ENCODE data around the gene NEMF. TPM values are rescaled to one million over a fixed set of nuclear protein-coding genes. Genes with fewer than 3 reads are reported as not detected.

Gene NEMF
- total RNA-seq, 1 experiment from 2014 or later, result 54.0 TPM

- no peaks in the 10 kb centered on the region for H3K36me3 ChIP-seq (ENCODE audit: low read depth, low read length)
- CTCF ChIA-PET, result interaction anchor here (0.6 to 2.6 kb wide), 5 partner anchors 62 to 156 kb away, joined by 4 to 21 read pairs (median 8); partner anchors contain the start of gene POLE2
- H3K9me2 ChIP-seq (replicated peaks; ENCODE audit: low read length), result no peaks in the 10 kb centered on the region
- peaks cover 9% of the 10 kb centered on the region; the same call in 1 of the 2 replicates for H4K20me1 ChIP-seq (ENCODE audit: low read length)
- H3K9ac ChIP-seq (ENCODE audit: low read length), result peak overlapping the region; percentile 92
- POLR2A ChIA-PET (ENCODE audit: unreplicated experiment), result interaction anchor here (0.5 to 1.5 kb wide), 10 partner anchors 17 to 982 kb away, joined by 3 to 29 read pairs (median 8); partner anchors contain the start of genes DNAAF2, KLHDC1, NEMF and POLE2
- H3K4me3 ChIP-seq (ENCODE audit: low read length), result peak overlapping the region; percentile 94
- ATAC-seq, result no peak
- TF ChIP-seq EZH2 (IDR thresholded peaks at IDR 0.05; ENCODE audit: low read length, unreplicated experiment) (no peak), CTCF (conservative IDR thresholded peaks at IDR 0.05; ENCODE audit: low read depth, low read length) (no peak), EZH2phosphoT487 (IDR thresholded peaks at IDR 0.05; ENCODE audit: borderline replicate concordance, low read length) (no peak)
- peaks cover 38% of the 10 kb centered on the region for H3K79me2 ChIP-seq (ENCODE audit: low read length)
- H3K9me3 ChIP-seq (ENCODE audit: low read length), result no peaks in the 10 kb centered on the region
- H3K4me1 ChIP-seq (ENCODE audit: insufficient read depth, low read length), result peaks cover 33% of the 10 kb centered on the region
- TSS peak; percentile 44 for BruUV-seq (replicated peaks)
- no peaks in the 10 kb centered on the region for H3K27me3 ChIP-seq (ENCODE audit: low read length)
- peak overlapping the region; percentile 94 for H3K4me2 ChIP-seq (ENCODE audit: low read length)
- DNase-seq, result no peak
- peak overlapping the region; percentile 84 for H3K27ac ChIP-seq (ENCODE audit: low read length)
- intact Hi-C loops (cut with micrococcal nuclease), result loop anchor here (1.0 to 5.0 kb wide), 2 partner anchors 182 to 340 kb away; no protein-coding TSS in a partner anchor
- H3F3A ChIP-seq (ENCODE audit: low read length, unreplicated experiment), result no peaks in the 10 kb centered on the region
- peak overlapping the region; percentile 98 for H2AFZ ChIP-seq (ENCODE audit: low read length)
These were observed 85.7 kb downstream of the NEMF start for GRCh38 chr14:49766839-49767238.

DNA sequence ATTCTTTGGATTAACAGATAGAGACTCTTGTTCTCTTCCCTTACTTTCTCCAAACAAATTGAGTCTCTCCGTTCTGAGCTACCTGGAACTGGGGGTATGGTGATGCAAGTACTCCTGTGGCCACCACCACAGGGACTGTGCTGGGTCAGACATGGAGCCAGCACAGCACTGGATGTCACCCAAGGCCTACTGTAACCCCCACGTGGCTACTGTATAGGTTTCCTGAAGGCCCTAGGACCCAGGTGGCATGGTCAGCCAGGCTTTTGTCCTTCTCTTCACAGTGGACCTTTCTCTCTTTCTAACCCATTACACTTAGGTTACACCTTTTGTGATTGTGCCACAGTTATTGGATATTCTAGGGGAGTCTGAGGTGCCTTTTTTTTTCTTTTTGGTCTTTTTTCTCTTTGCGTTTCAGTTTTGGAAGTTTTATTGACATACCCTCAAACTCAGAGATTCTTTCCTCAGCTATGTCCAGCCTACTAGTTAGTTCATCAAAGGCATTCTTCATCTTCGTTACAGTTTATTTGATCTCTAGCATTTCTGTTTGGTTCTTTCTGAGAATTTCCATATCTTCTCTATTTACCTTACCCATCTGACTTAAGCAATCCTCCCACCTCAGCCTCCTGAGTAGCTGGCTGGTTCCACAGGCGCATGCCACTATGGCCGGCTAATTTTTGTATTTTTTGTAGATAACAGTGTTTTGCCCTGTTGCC, 90.6 kb downstream of the NEMF start:
- Histone ChIP-seq H3K9ac (ENCODE audit: low read length) (no peak overlapping the region), H3K9me2 (replicated peaks; ENCODE audit: low read length) (no peaks in the 10 kb centered on the region), H3K79me2 (ENCODE audit: low read length) (no peaks in the 10 kb centered on the region), H3K4me3 (ENCODE audit: low read length) (no peak overlapping the region), H3K4me2 (ENCODE audit: low read length) (no peak overlapping the region), H3F3A (ENCODE audit: low read length, unreplicated experiment) (no peaks in the 10 kb centered on the region), H2AFZ (ENCODE audit: low read length) (no peak overlapping the region), H3K36me3 (ENCODE audit: low read depth, low read length) (no peaks in the 10 kb centered on the region), H3K9me3 (ENCODE audit: low read length) (no peaks in the 10 kb centered on the region), H3K27me3 (ENCODE audit: low read length) (no peaks in the 10 kb centered on the region), H3K4me1 (ENCODE audit: insufficient read depth, low read length) (peaks cover 5% of the 10 kb centered on the region; the same call in 1 of the 2 replicates), H4K20me1 (ENCODE audit: low read length) (no peaks in the 10 kb centered on the region), H3K27ac (ENCODE audit: low read length) (no peak overlapping the region)
- ATAC-seq, result no peak
- POLR2A ChIA-PET (ENCODE audit: unreplicated experiment), result interaction anchor here (0.7 kb wide), 1 partner anchor 20 kb away, joined by 8 read pairs; no protein-coding TSS in a partner anchor
- DNase-seq, result no peak
- no peak for TF ChIP-seq EZH2 (IDR thresholded peaks at IDR 0.05; ENCODE audit: low read length, unreplicated experiment)
- TF ChIP-seq CTCF (conservative IDR thresholded peaks at IDR 0.05; ENCODE audit: low read depth, low read length), result no peak
- no peak for TF ChIP-seq EZH2phosphoT487 (IDR thresholded peaks at IDR 0.05; ENCODE audit: borderline replicate concordance, low read length)
- intact Hi-C loops (cut with micrococcal nuclease), result no loop called here
- BruUV-seq (replicated peaks), result no TSS peak
- CTCF ChIA-PET, result no interaction called here

DNA sequence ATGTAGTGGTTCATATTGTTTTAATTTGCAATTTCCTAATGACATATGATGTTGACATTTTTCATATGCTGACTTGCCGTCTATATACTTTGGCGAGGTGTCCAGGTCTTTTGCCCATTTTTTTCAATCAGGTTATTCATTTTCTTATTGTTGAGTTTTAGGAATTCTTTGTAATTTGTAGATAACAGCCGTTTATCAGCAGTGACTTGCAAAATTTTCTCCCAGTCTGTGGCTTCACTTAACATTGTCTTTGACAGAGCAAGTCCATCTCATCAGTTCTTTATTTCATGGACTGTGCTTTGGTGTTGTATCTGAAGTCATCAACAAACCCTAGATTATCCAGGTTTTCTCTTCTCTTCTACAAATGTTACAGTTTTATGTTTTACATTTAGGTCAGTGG, 97.2 kb downstream of the NEMF start:
- Histone ChIP-seq H3K9me3 (ENCODE audit: low read length) (no peaks in the 10 kb centered on the region), H3K4me2 (ENCODE audit: low read length) (no peak overlapping the region), H3K27ac (ENCODE audit: low read length) (no peak overlapping the region), H3K9ac (ENCODE audit: low read length) (no peak overlapping the region), H4K20me1 (ENCODE audit: low read length) (no peaks in the 10 kb centered on the region), H3K9me2 (replicated peaks; ENCODE audit: low read length) (no peaks in the 10 kb centered on the region), H3K4me1 (ENCODE audit: insufficient read depth, low read length) (peaks cover 8% of the 10 kb centered on the region; the same call in 1 of the 2 replicates), H2AFZ (ENCODE audit: low read length) (no peak overlapping the region), H3K4me3 (ENCODE audit: low read length) (no peak overlapping the region), H3K79me2 (ENCODE audit: low read length) (no peaks in the 10 kb centered on the region), H3K36me3 (ENCODE audit: low read depth, low read length) (no peaks in the 10 kb centered on the region), H3F3A (ENCODE audit: low read length, unreplicated experiment) (no peaks in the 10 kb centered on the region), H3K27me3 (ENCODE audit: low read length) (no peaks in the 10 kb centered on the region)
- POLR2A ChIA-PET (ENCODE audit: unreplicated experiment), result no interaction called here
- intact Hi-C loops (cut with micrococcal nuclease), result no loop called here
- no TSS peak for BruUV-seq (replicated peaks)
- CTCF ChIA-PET, result no interaction called here
- ATAC-seq, result no peak
- TF ChIP-seq EZH2phosphoT487 (IDR thresholded peaks at IDR 0.05; ENCODE audit: borderline replicate concordance, low read length), result no peak
- no peak for TF ChIP-seq CTCF (conservative IDR thresholded peaks at IDR 0.05; ENCODE audit: low read depth, low read length)
- TF ChIP-seq EZH2 (IDR thresholded peaks at IDR 0.05; ENCODE audit: low read length, unreplicated experiment), result no peak
- DNase-seq, result no peak
